Brain microvascular endothelial cell (primary cell): Measurements from ENCODE around the gene MRPL51.
"Not testable (repeated sequence)": the region's sequence is repeated elsewhere in the genome, so short reads cannot be mapped to it uniquely, and the experiment has no call there.

Experiments
- DNase-seq: peaks from one replicate; pipeline ENCODE4 v3.0.0-alpha.2; 2020
- H3K27ac ChIP-seq: fragments of 250-450 bp; sonication (Bioruptor Pico); 2 replicates; pipeline ENCODE4 v1.5.1; 2020; ENCODE audit warnings: mild to moderate bottlenecking, moderate library complexity
- H3K27me3 ChIP-seq: fragments of 250-450 bp; sonication (Bioruptor Pico); replicated peaks from 2 replicates; pipeline ENCODE4 v1.5.1; 2020; ENCODE audit warnings: mild to moderate bottlenecking
- H3K36me3 ChIP-seq: fragments of 250-450 bp; sonication (Bioruptor Pico); replicated peaks from 2 replicates; pipeline ENCODE4 v1.5.1; 2020; ENCODE audit warnings: mild to moderate bottlenecking
- H3K4me3 ChIP-seq: 2 replicates; pipeline ENCODE4 v1.5.1; 2011; ENCODE audit warnings: low read depth, mild to moderate bottlenecking, control low read depth, low read length, moderate library complexity
- CTCF ChIP-seq: IDR thresholded peaks from 2 replicates; pipeline ENCODE4 v1.5.1; 2011; ENCODE audit warnings: low read depth, mild to moderate bottlenecking, moderate library complexity, low read length, control low read depth, inconsistent platforms; ENCODE audit errors: missing control alignments
- in situ Hi-C: cut with HindIII; loops from 2 replicates; pipeline ENCODE4 v1.10.0; 2017; ENCODE audit warnings: low sequenced_read_pairs, low pct_ligation_motif_present

The MRPL51 gene

GRCh38 chr12:6476489-6476888, 16.6 kb downstream of the MRPL51 start:
- TF ChIP-seq CTCF = no peak
- Histone ChIP-seq H3K27ac (peak overlapping the region; percentile 28), H3K4me3 (no peak overlapping the region), H3K27me3 (no peaks in the 10 kb centered on the region), H3K36me3 (no peaks in the 10 kb centered on the region)
- in situ Hi-C loops = no loop called here
- DNase-seq = peak; percentile 58

GRCh38 chr12:6475233-6475975, 17.7 kb downstream of the MRPL51 start:
- H3K27me3 ChIP-seq, H3K36me3 ChIP-seq, in situ Hi-C loops, DNase-seq, H3K27ac ChIP-seq, H3K4me3 ChIP-seq: not testable (repeated sequence)

- no peak for DNase-seq
- Histone ChIP-seq H3K27me3 (no peaks in the 10 kb centered on the region), H3K4me3 (no peak overlapping the region), H3K36me3 (no peaks in the 10 kb centered on the region), H3K27ac (no peak overlapping the region)
- no peak for TF ChIP-seq CTCF
- in situ Hi-C loops = no loop called here
Observed at GRCh38 chr12:6472491-6472890, 20.6 kb downstream of the MRPL51 start.

- no peak for TF ChIP-seq CTCF
- no peak for DNase-seq
- in situ Hi-C loops = no loop called here
- H3K4me3 ChIP-seq = no peak overlapping the region
- no peaks in the 10 kb centered on the region for H3K27me3 ChIP-seq
- no peak overlapping the region for H3K27ac ChIP-seq
- no peaks in the 10 kb centered on the region for H3K36me3 ChIP-seq
Observed at GRCh38 chr12:6471989-6472360, 21.1 kb downstream of the MRPL51 start.

- TF ChIP-seq CTCF = no peak
- DNase-seq = peak; percentile 98
- Histone ChIP-seq H3K27ac (peak within 1 kb of the TSS; percentile 37), H3K36me3 (peaks cover 6% of the 10 kb centered on the region), H3K4me3 (peak within 1 kb of the TSS; percentile 83), H3K27me3 (no peaks in the 10 kb centered on the region)
- in situ Hi-C loops = no loop called here
Observed at GRCh38 chr12:6470375-6471163, 22.5 kb downstream of the MRPL51 start, which contains the start of gene VAMP1. Gene VAMP1 (minus strand): TSS chr12:6470677. CDS start chr12:6470531, 146 bp downstream.

- no peak overlapping the region for H3K27ac ChIP-seq
Observed at GRCh38 chr12:6469609-6470374, 23.3 kb downstream of the MRPL51 start.

More at GRCh38 chr12:6469609-6470374, 23.3 kb downstream of the MRPL51 start:
- Histone ChIP-seq H3K27me3 (no peaks in the 10 kb centered on the region), H3K4me3 (peak overlapping the region; percentile 83), H3K36me3 (peaks cover 9% of the 10 kb centered on the region)
- in situ Hi-C loops = no loop called here
- no peak for DNase-seq
- TF ChIP-seq CTCF = no peak
